GM23248 (cell line): ENCODE results near the gene HSPA4L.

ENCODE experiments used
- EZH2 ChIP-seq: fragments of 200-600 bp; sonication (generic); IDR thresholded peaks from 2 replicates; pipeline ENCODE4 v1.6.1; 2018; ENCODE audit warnings: antibody characterized with exemption, mild to moderate bottlenecking; ENCODE audit not compliant: insufficient read depth, poor library complexity, severe bottlenecking
- EZH2phosphoT487 ChIP-seq: fragments of 200-600 bp; sonication (generic); IDR thresholded peaks from 2 replicates; pipeline ENCODE4 v1.6.1; 2018; ENCODE audit warnings: antibody characterized with exemption, moderate library complexity, mild to moderate bottlenecking, low read depth; ENCODE audit not compliant: insufficient read depth

DNA sequence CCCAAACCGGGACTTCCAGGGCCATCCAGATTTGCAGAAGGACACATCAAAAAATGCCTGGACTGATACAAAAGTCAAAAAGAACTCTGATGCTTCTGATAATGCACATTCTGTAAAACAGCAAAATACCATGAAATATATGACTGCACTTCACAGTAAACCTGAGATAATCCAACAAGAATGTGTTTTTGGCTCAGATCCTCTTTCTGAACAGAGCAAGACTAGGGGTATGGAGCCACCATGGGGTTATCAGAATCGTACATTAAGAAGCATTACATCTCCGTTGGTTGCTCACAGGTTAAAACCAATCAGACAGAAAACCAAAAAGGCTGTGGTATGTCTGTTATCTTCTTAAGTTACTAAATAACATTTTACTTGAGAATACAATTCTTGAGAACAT lies 107.8 kb downstream of the HSPA4L start:
- TF ChIP-seq EZH2 (no peak), EZH2phosphoT487 (no peak)
